ENCODE results near the gene PIAS1.
"Not testable (repeated sequence)": the region's sequence is repeated elsewhere in the genome, so short reads cannot be mapped to it uniquely, and the experiment has no call there.

PIAS1 gene

DNA sequence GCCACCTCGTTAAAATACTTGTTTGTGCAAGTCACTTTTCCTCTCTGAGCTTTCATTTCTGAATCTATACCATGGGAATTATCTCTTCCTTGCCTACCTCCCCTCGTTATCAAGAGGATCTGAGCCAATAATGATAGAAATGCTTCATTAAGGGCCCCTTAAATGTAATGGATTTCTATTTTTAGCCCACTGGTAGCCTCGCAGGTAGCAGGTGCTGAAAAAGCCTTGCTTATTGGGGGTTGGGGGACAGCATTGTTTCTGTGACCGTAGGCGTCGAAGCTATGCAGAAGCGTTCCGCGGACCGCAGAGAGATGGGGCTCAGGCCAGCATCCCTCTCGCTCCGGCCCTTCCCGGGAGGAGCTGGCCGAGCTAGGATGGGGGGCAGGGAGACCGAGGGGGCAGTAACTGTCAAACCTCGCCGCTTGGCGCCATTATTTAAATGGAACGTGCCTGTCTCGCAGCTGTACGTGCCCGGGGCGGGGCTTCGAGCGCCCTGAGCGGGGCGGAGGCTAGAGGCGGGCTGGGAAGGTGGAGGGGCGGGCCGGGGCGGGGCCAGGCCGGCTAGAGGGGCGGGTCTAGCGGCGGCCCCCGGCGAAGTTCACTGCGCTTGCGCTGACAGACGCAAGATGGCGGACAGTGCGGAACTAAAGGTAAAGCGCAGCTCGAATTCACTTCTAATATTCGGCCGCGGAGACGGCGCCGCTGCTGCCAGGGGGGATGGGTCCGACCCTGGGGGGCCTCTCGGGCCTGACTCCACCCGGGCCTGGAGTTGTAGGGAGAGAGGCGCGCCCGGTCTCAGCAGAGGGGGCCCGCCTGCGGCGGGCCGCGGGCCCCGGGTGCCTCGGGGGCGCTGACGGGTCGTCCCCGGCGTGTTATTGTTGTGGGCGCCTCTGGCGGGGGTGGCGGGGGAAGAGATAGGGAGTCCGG lies at the start of gene PIAS1:
Gene PIAS1 (plus strand): TSS at position 615 of the 927 bp plus-strand sequence. CDS start 12 bp downstream, at position 627.
- peak; percentile 86 to 88 for DNase-seq (ENCODE audit: low read depth in 2 of 2, low spot score in 1 of 2)

DNA sequence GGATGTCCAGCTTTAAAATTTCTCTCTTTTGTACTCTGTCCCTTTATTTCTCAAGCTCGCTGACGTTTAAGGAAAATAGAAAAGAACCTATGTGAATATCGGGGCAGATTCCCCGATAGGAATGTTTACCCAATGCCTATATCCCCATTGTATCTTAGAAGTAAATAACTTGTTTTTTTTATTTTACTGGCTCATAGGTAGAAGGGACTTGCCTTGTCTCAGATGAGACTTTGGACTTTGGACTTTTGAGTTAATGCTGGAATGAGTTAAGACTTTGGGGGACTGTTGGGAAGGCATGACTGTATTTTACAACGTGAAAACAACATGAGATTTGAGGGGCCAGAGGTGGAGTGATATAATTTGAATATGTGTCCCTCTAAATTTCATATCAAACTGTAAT lies 46.5 kb upstream of the PIAS1 start:
- DNase-seq (ENCODE audit: low read depth in 2 of 2, low spot score in 1 of 2) = not testable (repeated sequence)

DNA sequence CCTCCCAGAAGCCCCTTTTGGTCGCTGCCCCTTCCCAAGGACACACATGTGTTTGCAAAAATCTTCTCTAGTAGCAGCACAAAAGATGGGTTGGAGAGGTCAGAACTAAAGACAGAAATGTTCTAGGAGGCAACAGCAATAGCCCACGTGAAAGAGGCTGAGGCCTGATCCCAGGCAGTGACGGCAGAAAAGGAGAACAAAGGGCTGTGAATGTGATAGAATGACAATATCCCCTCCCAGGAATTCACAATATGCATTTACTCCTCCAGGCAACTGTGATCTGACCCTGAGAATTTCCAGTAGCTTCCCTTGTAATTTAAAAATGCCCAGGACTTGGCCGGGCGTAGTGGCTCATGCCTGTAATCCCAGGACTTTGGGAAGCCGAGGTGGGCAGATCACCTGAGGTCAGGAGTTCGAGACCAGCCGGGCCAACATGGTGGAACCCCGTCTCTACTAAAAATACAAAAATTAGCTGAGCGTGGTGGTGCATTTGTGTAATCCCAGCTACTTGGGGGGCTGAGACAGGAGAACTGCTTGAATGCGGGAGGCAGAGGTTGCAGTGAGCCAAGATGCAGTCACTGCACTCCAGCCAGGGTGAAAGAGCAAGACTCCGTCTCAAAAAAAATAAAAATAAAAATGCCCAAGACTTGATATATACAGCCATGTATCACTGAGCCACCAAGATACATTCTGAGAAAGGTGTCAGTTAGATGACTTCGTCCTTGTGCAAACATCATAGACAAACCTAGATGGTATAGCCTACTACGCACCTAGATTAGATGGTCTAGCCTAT lies 43.6 kb upstream of the PIAS1 start:
- no peak for DNase-seq (ENCODE audit: low read depth in 2 of 2, low spot score in 1 of 2)

DNA sequence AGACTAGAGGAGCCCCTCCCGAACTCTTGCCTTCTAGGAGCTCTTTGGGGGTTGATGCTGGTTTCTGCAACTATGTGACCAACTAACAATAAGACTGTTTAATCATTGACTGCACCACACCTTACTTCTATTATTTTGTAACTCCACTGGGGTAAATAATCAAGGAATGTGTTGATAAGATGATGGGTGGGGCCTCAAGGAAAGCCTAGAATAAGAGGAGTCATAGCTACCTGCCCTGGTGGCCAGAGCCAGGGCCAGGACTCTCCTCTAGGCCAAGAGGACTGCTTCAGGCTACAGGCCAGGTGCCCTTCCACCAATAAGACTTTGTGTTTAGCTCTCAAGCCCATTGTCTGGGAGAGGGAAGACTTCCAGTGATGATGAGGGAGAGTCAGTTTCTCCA lies 41.2 kb upstream of the PIAS1 start:
- DNase-seq (ENCODE audit: low read depth in 2 of 2, low spot score in 1 of 2) = no peak

DNA sequence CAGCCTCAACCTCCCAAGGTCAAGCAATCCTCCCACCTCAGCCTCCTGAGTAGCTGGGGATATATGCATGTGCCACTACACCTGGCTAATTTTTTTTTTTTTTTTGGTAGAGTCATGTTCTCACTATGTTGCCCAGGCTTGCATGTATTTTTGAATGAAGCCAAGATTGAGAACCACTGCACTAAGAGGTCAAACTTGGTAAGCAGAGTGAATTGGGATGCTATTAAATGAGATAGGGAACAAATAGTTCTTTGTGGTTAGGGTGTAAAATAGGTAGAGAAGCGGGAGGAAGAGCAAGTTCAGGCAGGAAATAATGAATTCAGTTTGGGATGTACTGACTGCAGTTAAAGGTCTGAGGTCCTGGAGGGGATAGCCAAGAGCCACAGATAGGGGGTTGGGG lies 39.9 kb upstream of the PIAS1 start:
- no peak for DNase-seq (ENCODE audit: low read depth in 2 of 2, low spot score in 1 of 2)

DNA sequence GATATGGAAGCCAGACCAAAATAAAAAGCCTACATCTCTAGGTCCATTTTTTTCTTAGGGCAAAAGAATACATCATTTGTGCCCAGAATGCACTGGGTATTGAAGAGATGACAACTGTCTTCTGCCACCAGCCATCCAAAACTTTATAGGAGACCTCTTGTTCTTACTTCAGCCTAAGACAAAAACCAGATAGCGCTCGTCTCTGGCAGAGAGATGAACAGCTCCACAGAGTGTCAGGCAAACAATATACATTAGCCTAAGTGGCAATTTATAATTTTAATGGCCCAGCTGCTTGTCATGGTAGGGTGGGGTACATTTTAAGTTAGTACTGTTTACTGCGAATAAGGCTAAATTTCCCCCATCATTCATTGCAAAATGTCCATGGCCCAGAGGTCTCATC lies 38.9 kb upstream of the PIAS1 start:
- no peak for DNase-seq (ENCODE audit: low read depth in 2 of 2, low spot score in 1 of 2)

DNA sequence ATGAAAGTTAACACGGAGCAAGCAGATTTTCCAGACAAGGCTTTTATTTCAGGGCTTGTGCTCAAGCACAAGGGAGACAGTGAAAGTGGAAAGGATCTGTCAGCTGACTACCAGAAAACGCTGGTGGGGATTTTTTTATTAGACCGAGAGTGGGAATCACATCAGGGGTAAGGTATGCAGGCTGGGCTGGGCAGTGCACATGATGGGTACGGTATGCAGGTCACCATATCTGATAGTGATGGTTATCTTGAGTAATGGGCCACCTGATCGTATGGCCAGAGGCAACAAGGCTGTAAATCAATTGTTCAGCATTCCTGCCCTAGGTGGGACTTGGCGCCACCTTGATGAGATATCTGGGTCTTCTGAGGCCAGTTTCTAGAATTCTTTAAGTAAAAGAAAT lies 36.9 kb upstream of the PIAS1 start:
- no peak for DNase-seq (ENCODE audit: low read depth in 2 of 2, low spot score in 1 of 2)

DNA sequence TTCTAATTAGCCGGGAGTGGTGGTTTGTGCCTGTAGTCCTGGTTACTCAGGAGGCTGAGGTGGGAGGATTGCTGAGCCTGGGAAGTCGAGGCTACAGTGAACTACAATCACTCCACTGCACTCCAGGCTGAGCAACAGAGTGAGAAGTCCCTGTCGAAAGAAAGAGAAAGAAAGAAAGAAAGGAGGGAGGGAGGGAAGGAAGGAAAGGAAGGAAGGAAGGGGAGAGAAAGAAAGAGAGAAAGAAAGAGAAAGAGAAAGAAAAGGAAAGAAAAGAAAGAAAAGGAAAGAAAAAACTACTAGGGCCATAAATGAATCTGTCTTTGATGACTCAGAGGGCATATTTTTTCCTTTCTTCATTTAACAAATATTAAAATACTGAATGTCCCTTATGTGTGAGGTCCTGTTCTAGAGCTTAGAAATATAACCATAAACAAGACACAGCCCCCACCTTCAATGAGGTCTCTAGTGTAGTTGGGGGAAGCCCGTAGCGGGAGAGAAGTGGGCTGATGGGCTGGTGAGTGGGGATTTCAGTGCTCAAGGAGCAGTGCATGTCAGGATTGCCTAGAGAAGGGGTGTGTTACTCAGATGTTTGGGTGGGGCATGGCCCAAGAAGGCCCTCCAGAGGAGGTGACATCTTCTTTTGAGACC lies 35.2 kb upstream of the PIAS1 start:
- DNase-seq (ENCODE audit: low read depth in 2 of 2, low spot score in 1 of 2) = no peak

DNA sequence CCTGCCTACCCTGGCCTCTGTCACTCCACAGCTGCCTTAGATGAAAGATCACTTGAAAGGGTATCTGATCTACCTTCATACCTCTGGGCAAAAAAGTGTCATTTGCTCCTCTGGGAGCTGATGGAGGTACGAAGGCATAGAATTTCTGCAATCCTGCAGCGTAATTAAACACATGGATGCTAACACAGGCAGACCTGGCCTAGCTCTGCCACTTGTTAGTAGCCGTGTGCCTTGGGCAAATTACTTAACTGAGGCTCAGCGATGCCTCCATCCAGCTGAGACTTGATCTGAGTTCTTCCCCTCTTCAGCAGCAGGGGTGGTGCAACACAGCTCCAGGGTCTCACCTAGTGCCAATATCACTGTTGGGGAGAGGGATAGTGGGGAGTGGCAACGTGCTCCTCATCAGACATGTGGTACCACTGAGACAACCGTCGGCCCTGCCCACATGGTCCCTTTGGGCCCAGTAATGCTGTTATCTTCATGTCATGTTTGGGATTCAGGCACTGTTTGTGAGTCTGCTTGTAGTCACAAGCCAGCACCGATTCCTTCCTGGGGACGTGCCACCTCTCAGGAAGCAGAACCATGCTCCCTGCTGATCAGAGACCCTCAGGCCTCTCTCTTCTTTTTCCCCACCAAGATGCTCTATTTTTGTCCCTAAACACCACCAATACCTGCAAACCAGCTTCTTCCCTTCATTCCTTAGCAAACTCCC lies 34.1 kb upstream of the PIAS1 start:
- no peak for DNase-seq (ENCODE audit: low read depth in 2 of 2, low spot score in 1 of 2)

DNA sequence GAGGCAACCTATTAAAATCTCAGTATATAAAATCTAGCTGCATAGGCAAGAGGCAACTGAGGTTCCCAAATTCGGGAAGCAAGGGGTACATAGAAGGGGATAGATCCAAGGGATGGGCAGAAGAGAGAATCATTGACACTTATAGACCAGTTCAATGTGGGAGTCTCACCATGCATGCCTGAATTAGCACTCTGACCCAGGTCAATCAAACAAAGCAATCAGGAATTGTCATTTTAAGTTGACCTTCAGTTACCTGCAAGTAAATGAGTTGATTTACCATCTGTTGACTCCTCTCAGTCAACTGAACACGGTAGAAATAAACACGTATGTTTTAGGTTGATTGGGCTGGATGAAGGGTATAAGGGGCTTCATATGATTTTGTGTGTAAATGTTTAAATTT lies 33.4 kb upstream of the PIAS1 start:
- no peak for DNase-seq (ENCODE audit: low read depth in 2 of 2, low spot score in 1 of 2)

DNA sequence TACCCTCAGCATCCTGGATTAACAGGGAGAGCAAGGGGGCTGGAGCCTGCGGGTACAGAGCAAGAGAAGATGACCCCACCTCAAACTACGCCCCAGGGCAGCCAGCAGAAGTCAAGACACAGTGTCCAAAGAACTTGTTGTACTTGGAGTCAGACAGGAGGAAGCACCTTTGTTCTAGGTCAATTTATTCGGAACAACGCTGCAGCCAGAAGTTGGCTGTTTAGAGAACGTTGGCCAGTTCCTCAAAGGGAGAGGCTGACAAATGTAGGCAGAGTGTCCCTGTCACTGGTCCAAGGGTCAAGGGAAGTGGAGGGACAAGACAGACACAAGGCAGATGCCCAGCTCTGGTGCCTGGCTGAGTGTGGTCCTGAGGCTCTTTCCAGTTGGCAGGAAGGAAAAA lies 32.1 kb upstream of the PIAS1 start:
- no peak for DNase-seq (ENCODE audit: low read depth in 2 of 2, low spot score in 1 of 2)

DNA sequence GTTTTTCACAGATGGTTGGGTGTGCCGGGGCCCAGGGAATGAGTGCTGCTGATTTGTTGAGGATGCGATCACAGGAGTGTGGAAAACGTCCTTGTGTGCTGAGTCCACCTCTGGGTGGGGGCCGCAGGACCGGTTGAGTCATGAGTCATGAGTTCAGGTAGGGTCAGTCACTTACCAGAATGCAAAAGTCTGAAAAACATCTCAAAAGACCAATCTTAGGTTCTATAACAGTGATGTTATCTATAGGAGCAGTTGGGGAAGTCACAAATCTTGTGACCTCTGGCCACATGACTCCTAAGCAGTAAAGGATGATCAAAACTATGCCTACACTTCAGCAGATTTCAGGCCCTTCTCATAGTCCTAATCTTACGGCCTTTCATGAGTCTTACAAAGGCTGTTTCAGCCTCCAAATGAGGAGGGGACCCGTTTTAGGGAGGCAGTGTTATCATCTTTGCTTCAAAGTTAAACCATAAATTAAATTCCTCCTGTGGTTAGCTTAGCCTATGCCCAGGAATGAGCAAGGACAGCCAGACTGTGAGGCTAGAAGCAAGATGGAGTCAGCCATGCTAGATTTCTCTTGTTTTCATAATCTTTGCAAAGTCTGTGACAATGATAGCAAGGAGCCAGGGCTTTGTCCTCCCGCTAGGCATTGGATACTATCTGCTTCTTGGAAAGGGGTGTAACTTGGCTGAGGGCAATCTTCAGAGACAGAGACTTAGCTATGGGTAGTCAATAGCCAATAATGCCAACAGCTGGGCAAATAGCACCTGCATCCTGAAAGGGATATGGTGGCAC lies 30.6 kb upstream of the PIAS1 start:
- DNase-seq (ENCODE audit: low read depth in 2 of 2, low spot score in 1 of 2) = no peak

DNA sequence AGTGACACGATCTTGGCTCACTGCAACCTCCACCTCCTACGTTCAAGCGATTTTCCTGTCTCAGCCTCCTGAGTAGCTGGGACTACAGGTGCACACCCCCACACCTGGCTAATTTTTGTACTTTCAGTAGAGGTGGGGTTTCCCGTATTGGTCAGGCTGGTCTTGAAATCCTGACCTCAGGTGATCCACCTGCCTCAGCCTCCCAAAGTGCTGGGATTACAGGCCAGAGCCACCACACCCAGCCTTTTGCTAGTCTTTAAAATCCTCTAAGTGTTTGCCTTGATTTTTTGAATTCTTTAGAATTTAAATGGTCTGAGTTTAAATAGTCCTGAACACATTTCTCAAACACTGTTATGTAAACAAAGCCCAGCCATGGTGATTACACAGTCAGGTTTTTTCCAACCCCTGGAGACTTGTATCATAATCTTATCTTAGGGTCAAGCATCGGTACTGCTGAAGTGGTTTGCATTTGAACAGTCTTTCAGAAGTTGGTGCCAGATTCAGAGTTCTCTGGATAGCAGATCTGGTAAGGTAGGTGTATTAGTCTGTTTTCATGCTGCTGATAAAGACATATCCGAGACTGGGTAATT lies 28.2 kb upstream of the PIAS1 start:
- DNase-seq (ENCODE audit: low read depth in 2 of 2, low spot score in 1 of 2) = no peak

DNA sequence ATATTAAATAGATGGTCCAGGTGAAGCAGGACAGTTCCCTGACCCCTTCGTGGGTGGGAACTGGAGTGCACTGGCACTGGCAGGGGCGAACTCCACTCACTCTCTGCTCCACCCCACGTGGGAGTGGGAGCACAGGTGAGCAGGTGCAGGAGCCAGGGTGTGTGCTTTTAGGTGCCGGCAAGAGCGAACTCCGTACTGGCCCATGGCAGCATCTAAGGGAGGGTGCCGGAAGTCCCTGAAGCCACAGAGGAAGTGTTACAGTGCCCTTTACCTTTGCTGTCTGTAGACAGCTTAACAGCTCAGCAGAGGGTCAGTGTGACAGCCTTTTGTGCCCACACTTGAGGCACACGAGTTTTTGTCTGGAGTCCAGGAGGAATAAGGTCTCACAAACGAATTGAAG lies 26.7 kb upstream of the PIAS1 start:
- DNase-seq (ENCODE audit: low read depth in 2 of 2, low spot score in 1 of 2) = no peak

DNA sequence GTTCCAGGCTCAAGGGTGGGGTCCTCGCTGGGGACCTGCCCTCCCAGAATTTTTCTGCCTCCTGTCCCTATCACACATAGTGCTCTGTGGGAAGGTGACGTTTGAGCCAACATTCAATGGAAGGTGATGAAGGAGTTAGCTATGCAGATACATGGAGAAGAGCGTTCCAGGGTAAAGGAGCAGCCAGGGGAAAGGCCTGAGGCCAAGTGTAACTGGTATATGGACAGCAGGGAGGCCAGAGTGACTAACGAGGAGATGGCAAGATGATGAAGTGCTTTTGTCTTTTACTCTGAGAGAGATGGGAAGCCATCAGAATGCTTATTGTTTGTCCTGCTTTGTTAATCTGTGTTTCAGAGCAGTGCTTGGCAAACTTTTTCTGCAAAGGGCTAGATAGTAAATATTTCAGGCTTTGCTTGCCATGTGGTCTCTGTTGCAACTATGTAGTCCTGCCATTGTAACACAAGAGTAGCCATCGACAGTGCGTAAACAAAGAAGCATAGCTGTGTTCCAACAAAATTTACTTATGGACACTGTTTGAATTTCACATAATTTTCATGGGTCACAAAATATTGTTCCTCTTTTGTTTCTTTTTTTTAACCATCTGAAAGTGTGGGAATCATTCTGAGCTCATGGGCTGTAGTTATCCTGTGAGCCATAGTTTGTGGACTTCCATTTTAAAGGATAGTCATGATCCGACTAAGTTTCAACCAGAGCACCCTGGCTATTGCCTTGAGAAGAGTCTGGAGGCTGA lies 25.8 kb upstream of the PIAS1 start:
- DNase-seq (ENCODE audit: low read depth in 2 of 2, low spot score in 1 of 2) = no peak

DNA sequence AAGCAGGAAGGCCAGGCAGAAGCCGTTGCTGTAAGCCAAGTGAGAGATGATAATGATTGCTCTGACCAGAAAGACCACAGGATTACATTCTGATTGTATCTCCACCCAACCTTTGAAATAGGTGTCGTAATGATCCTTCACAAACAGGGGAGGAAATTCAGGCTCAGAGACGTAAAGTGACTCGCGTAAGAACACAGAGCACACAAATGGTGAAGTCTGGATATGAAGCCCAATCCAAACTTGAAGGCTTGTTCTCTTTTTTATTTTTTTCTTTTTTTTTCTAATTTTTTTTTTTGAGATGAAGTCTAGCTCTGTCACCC lies 25.3 kb upstream of the PIAS1 start:
- no peak for DNase-seq (ENCODE audit: low read depth in 2 of 2, low spot score in 1 of 2)

DNA sequence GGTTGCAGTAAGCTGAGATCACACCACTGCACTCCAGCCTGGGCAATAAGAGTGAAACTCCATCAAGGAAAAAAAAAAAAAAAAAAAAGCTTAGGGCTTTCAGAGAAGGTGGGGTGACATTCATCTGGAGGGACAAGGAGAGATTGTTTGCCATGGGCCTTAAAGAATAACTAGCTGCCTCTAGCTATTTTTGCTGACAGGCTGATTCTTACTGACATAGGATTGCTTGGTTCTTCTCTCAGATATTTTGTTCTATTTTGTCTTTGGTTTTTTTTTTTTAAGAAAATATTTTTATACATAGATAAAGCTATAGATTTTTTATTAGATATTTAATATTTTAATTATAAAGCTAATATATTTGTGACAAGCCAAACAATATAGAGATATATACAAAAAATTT lies 24.2 kb upstream of the PIAS1 start:
- no peak for DNase-seq (ENCODE audit: low read depth in 2 of 2, low spot score in 1 of 2)

DNA sequence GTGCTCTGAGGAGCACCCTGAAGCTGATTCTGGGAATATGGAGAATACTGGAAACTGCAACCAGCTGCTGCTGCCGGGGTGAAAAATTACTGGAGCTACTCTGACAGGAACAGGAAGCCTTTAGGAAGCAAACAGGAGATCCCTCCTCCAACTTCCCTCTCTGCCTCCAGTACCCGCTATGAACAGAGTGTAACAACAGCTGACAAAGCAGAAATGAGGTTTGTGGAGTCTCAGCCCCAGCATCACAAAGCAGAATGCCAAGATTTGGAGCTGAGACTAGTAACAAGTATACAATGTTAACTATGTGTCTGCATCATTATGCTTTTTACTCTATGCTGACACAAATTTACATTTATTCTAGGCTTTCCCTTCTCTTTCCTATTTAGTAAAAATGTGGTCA lies 22.7 kb upstream of the PIAS1 start:
- DNase-seq (ENCODE audit: low read depth in 2 of 2, low spot score in 1 of 2) = no peak

DNA sequence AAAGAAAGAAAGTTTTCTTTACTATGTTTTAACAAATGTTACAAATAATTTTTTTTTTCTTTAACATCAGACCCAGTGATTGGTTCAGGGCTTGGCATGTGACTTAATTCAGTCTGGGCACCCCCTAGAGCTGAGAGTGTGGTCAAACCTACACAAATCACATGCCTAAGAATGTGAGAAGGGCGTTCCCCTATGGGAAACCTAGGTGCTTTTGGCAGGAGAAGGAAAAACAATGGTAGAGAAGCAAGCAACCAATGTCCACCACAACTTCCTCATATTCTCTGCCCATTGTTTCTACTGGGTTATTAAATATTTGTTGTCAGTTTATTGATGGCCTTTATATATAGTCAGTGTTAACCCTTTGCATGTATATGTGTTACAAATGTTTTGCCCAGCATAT lies 21.4 kb upstream of the PIAS1 start:
- no peak for DNase-seq (ENCODE audit: low read depth in 2 of 2, low spot score in 1 of 2)

Measured in stimulated activated CD8-positive, alpha-beta memory T cell treated with anti-CD3 and anti-CD28 coated beads, Interleukin-4, amount 100 ng/mL, for 4 hours (primary cell).